Type B pancreatic cell (in vitro differentiated cells): ENCODE measurements around the gene VSTM5. TPM values are rescaled to one million over a fixed set of nuclear protein-coding genes. Genes with fewer than 3 reads are reported as not detected.
"Not testable (repeated sequence)": the region's sequence is repeated elsewhere in the genome, so short reads cannot be mapped to it uniquely, and the experiment has no call there.

Source experiments
- DNase-seq: peaks from one replicate; pipeline ENCODE4 v3.0.0; 2021; ENCODE audit warnings: mixed read lengths; ENCODE audit not compliant: unreplicated experiment; ENCODE audit errors: extremely low spot score
- H3K27ac Mint-ChIP-seq: 2 replicates; pipeline ENCODE4 v1.8.0; 2021; ENCODE audit warnings: mild to moderate bottlenecking, mixed read lengths
- H3K27me3 Mint-ChIP-seq: 2 replicates; pipeline ENCODE4 v1.8.0; 2021; ENCODE audit warnings: mixed read lengths
- H3K36me3 Mint-ChIP-seq: 2 replicates; pipeline ENCODE4 v1.8.0; 2021; ENCODE audit warnings: mixed read lengths
- H3K4me1 Mint-ChIP-seq: one replicate; pipeline ENCODE4 v1.8.0; 2021; ENCODE audit warnings: mixed read lengths; ENCODE audit not compliant: unreplicated experiment
- H3K4me3 Mint-ChIP-seq: 2 replicates; pipeline ENCODE4 v1.8.0; 2021; ENCODE audit warnings: mild to moderate bottlenecking, mixed read lengths
- H3K9me3 Mint-ChIP-seq: 2 replicates; pipeline ENCODE4 v1.8.0; 2021; ENCODE audit warnings: mixed read lengths
- CTCF ChIP-seq: fragments of 200-600 bp; sonication (generic); conservative IDR thresholded peaks from 2 replicates; pipeline ENCODE4 v1.5.0; 2021; ENCODE audit warnings: antibody characterized with exemption, mild to moderate bottlenecking
- long read RNA-seq: library from polyadenylated mRNA; unstranded; transcript quantifications from one replicate; pipeline ENCODE4 v2.0.0, GENCODE V29; 2020
- total RNA-seq: library from RNA; stranded (reverse); gene quantifications from 2 replicates; pipeline ENCODE4 v1.2.1, GENCODE V29; 2021; ENCODE audit warnings: low replicate concordance

Gene VSTM5
- 0.24 TPM in 1 of 2 replicates, not detected in the other for total RNA-seq
- long read RNA-seq, partial matches to known transcripts, result 0 of 2 reads
- long read RNA-seq, other reads (novel, unspliced or antisense), result 0 of 2 reads

DNA sequence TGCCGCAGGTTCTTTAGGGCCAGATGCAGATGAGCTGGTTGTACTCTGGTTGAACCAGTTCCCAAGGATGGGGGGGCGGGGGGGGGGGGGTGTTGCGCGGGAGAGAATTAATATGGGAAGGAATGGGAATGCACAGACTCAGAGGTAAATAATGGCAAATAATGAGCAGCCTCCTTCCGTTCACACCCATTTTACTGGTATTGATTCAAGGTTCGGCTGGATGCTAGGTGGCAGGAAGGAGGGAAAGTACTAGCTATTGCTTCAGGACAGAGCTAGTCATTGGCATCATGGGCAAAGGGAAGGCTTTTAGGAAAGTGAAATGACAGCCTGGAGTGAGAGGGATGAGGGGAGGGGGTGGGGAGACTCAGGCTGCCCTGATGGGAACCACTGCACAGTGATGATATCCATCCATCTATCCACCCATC is at the start of gene VSTM5:
TSS of gene VSTM5 (minus strand) at position 25 of the 425 bp plus-strand sequence. CDS start 116 bp downstream, outside the sequence.
- Mint-ChIP-seq H3K27me3 (no peaks in the 10 kb centered on the region), H3K4me3 (peak within 1 kb of the TSS; percentile 26), H3K4me1 (peaks cover 10% of the 10 kb centered on the region), H3K27ac (no peak within 1 kb of the TSS), H3K36me3 (no peaks in the 10 kb centered on the region), H3K9me3 (no peaks in the 10 kb centered on the region)
- no peak for DNase-seq
- TF ChIP-seq CTCF, result no peak

- Mint-ChIP-seq H3K4me3 (no peak overlapping the region), H3K9me3 (no peaks in the 10 kb centered on the region), H3K27ac (no peak overlapping the region), H3K4me1 (no peaks in the 10 kb centered on the region), H3K27me3 (peaks cover 53% of the 10 kb centered on the region), H3K36me3 (no peaks in the 10 kb centered on the region)
- no peak for DNase-seq
- peak; percentile 81 for TF ChIP-seq CTCF
Measured at GRCh38 chr11:93895106-93895862, 44.9 kb upstream of the VSTM5 start.

DNA sequence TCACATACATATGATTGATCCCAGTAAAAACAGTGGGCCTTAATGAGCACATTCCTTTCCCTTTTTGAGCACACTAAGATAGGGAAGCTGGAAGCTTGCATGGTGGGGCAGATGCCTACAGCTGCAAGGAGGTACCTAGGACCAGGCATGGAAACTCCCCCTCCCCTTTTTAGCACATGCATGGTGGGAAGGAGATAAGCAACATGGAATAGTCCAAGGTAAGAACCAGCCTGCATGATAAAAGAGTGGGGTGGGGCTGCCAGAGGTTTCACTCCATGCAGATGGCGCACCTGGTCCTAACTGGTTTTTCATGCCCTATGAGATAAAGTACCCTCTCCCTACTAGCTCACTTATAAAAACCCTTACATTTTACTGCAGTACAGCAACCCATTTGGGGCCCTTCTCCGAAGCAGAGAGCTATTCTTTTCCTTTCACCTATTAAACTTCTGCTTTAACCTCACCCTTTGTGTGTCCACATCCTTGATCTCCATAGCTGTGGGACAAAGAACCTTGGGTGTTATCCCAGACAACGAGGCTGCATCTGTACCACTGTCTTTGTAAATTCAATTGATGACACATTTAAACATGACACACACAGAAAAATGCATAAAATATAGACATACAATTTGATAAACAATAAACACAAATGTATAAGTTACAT is 40.1 kb upstream of the VSTM5 start:
- H3K4me1 Mint-ChIP-seq, result peaks cover 6% of the 10 kb centered on the region
- no peak for TF ChIP-seq CTCF
- DNase-seq, result no peak
- H3K36me3 Mint-ChIP-seq, result no peaks in the 10 kb centered on the region
- H3K27ac Mint-ChIP-seq, result no peak overlapping the region
- peaks cover 5% of the 10 kb centered on the region for H3K9me3 Mint-ChIP-seq
- peaks cover 16% of the 10 kb centered on the region for H3K27me3 Mint-ChIP-seq
- no peak overlapping the region for H3K4me3 Mint-ChIP-seq

GRCh38 chr11:93887111-93887510 is 36.7 kb upstream of the VSTM5 start:
- DNase-seq, result no peak
- Mint-ChIP-seq H3K27me3 (peaks cover 2% of the 10 kb centered on the region), H3K4me1 (peaks cover 6% of the 10 kb centered on the region), H3K27ac (no peak overlapping the region), H3K4me3 (no peak overlapping the region), H3K36me3 (no peaks in the 10 kb centered on the region), H3K9me3 (peaks cover 10% of the 10 kb centered on the region)
- TF ChIP-seq CTCF, result no peak

- not testable (repeated sequence) for H3K27ac Mint-ChIP-seq, H3K4me1 Mint-ChIP-seq, H3K27me3 Mint-ChIP-seq, H3K4me3 Mint-ChIP-seq, H3K9me3 Mint-ChIP-seq, H3K36me3 Mint-ChIP-seq, DNase-seq
Measured at GRCh38 chr11:93879114-93879513, 28.7 kb upstream of the VSTM5 start.

GRCh38 chr11:93875637-93876036 is 25.2 kb upstream of the VSTM5 start:
- Mint-ChIP-seq H3K4me3 (no peak overlapping the region), H3K36me3 (no peaks in the 10 kb centered on the region), H3K27me3 (peaks cover 3% of the 10 kb centered on the region), H3K4me1 (peaks cover 4% of the 10 kb centered on the region), H3K9me3 (peaks cover 4% of the 10 kb centered on the region), H3K27ac (no peak overlapping the region)
- DNase-seq, result no peak
- TF ChIP-seq CTCF, result no peak
